ENCODE measurements around the gene LRRFIP1.

LRRFIP1 gene

GRCh38 chr2:237745250-237745613 is 117.8 kb downstream of the LRRFIP1 start:
- H4K20me1 ChIP-seq (ENCODE audit: insufficient read depth, low read length), result peaks cover 47% of the 10 kb centered on the region
- TF ChIP-seq EZH2 (IDR thresholded peaks at IDR 0.05; ENCODE audit: borderline replicate concordance, low read depth, low read length, severe bottlenecking) (no peak), CTCF (IDR thresholded peaks at IDR 0.05; ENCODE audit: borderline replicate concordance, extremely low read depth, low read length, poor library complexity, severe bottlenecking) (no peak)
- no peak overlapping the region for H3K27ac ChIP-seq (ENCODE audit: low read length)
- ATAC-seq (ENCODE audit: insufficient read depth, low read depth), result no peak
- no peak overlapping the region for H3K4me2 ChIP-seq (ENCODE audit: insufficient read depth, low read length)
- H3K9ac ChIP-seq (ENCODE audit: low read depth, low read length), result no peak overlapping the region
- DNase-seq, result no peak
- no peak overlapping the region for H3K4me3 ChIP-seq (ENCODE audit: low read depth in 1 of 2, low read length in 2 of 2)
- peaks cover 18% of the 10 kb centered on the region for H3K79me2 ChIP-seq (ENCODE audit: insufficient read depth, low read length)
- no peaks in the 10 kb centered on the region for H3K9me3 ChIP-seq (ENCODE audit: insufficient read depth, low read length, severe bottlenecking)
- no peak overlapping the region for H2AFZ ChIP-seq (ENCODE audit: low read depth, low read length)
- peaks cover 25% of the 10 kb centered on the region for H3K36me3 ChIP-seq (ENCODE audit: insufficient read depth, low read length)
- no peaks in the 10 kb centered on the region for H3K4me1 ChIP-seq (ENCODE audit: insufficient read depth, low read length)
- H3K27me3 ChIP-seq (ENCODE audit: insufficient read depth, low read length, poor library complexity), result no peaks in the 10 kb centered on the region

- H3K36me3 ChIP-seq (ENCODE audit: insufficient read depth, low read length), result peaks cover 37% of the 10 kb centered on the region
- H4K20me1 ChIP-seq (ENCODE audit: insufficient read depth, low read length), result peaks cover 41% of the 10 kb centered on the region
- no peaks in the 10 kb centered on the region for H3K9me3 ChIP-seq (ENCODE audit: insufficient read depth, low read length, severe bottlenecking)
- H3K27me3 ChIP-seq (ENCODE audit: insufficient read depth, low read length, poor library complexity), result no peaks in the 10 kb centered on the region
- no peak overlapping the region for H3K27ac ChIP-seq (ENCODE audit: low read length)
- DNase-seq (no peak), ATAC-seq (ENCODE audit: insufficient read depth, low read depth) (no peak)
- no peak overlapping the region for H3K9ac ChIP-seq (ENCODE audit: low read depth, low read length)
- peaks cover 18% of the 10 kb centered on the region for H3K79me2 ChIP-seq (ENCODE audit: insufficient read depth, low read length)
- no peak overlapping the region for H2AFZ ChIP-seq (ENCODE audit: low read depth, low read length)
- TF ChIP-seq EZH2 (IDR thresholded peaks at IDR 0.05; ENCODE audit: borderline replicate concordance, low read depth, low read length, severe bottlenecking) (no peak), CTCF (IDR thresholded peaks at IDR 0.05; ENCODE audit: borderline replicate concordance, extremely low read depth, low read length, poor library complexity, severe bottlenecking) (no peak)
- H3K4me3 ChIP-seq (ENCODE audit: low read depth in 1 of 2, low read length in 2 of 2), result no peak overlapping the region
- H3K4me1 ChIP-seq (ENCODE audit: insufficient read depth, low read length), result no peaks in the 10 kb centered on the region
- no peak overlapping the region for H3K4me2 ChIP-seq (ENCODE audit: insufficient read depth, low read length)
Observed at GRCh38 chr2:237746302-237747080, 119.1 kb downstream of the LRRFIP1 start.

GRCh38 chr2:237747189-237747588 is 119.8 kb downstream of the LRRFIP1 start:
- H3K79me2 ChIP-seq (ENCODE audit: insufficient read depth, low read length), result peaks cover 16% of the 10 kb centered on the region
- H3K4me1 ChIP-seq (ENCODE audit: insufficient read depth, low read length), result no peaks in the 10 kb centered on the region
- H3K36me3 ChIP-seq (ENCODE audit: insufficient read depth, low read length), result peaks cover 42% of the 10 kb centered on the region
- no peak for ATAC-seq (ENCODE audit: insufficient read depth, low read depth)
- H3K27me3 ChIP-seq (ENCODE audit: insufficient read depth, low read length, poor library complexity), result no peaks in the 10 kb centered on the region
- H2AFZ ChIP-seq (ENCODE audit: low read depth, low read length), result no peak overlapping the region
- H3K9ac ChIP-seq (ENCODE audit: low read depth, low read length), result no peak overlapping the region
- no peak for TF ChIP-seq EZH2 (IDR thresholded peaks at IDR 0.05; ENCODE audit: borderline replicate concordance, low read depth, low read length, severe bottlenecking)
- no peak for TF ChIP-seq CTCF (IDR thresholded peaks at IDR 0.05; ENCODE audit: borderline replicate concordance, extremely low read depth, low read length, poor library complexity, severe bottlenecking)
- H3K9me3 ChIP-seq (ENCODE audit: insufficient read depth, low read length, severe bottlenecking), result no peaks in the 10 kb centered on the region
- H3K27ac ChIP-seq (ENCODE audit: low read length), result no peak overlapping the region
- H4K20me1 ChIP-seq (ENCODE audit: insufficient read depth, low read length), result peaks cover 39% of the 10 kb centered on the region
- DNase-seq, result no peak
- H3K4me3 ChIP-seq (ENCODE audit: low read depth in 1 of 2, low read length in 2 of 2), result no peak overlapping the region
- no peak overlapping the region for H3K4me2 ChIP-seq (ENCODE audit: insufficient read depth, low read length)
